Placental pericyte (primary cell): ENCODE results near the gene SCLY. TPM values are rescaled to one million over a fixed set of nuclear protein-coding genes. Genes with fewer than 3 reads are reported as not detected.

Source experiments
- small RNA-seq: library from RNA; depleted of rRNA; stranded (forward); fragments of <200 nt; gene quantifications from one replicate; pipeline ENCODE3, GENCODE V24; 2012; ENCODE audit warnings: low replicate concordance
- total RNA-seq: library from RNA; depleted of rRNA; stranded (reverse); fragments of >200 nt; gene quantifications from 2 replicates; pipeline ENCODE4 v1.2.3, GENCODE V29; 2012

Gene SCLY
- total RNA-seq = 11.4 and 19.6 TPM in 2 replicates

GRCh38 chr2:238060542-238061314 lies at the start of gene SCLY:
Gene SCLY (plus strand): TSS chr2:238061001. CDS start chr2:238061055, 54 bp downstream.

GRCh38 chr2:238100049-238100820 lies 39.4 kb downstream of the SCLY start, which contains the start of gene ESPNL:
Gene ESPNL (plus strand): TSS chr2:238100340. CDS start chr2:238100420, 80 bp downstream.

GRCh38 chr2:238138331-238139195 lies 77.8 kb downstream of the SCLY start, which contains the start of gene KLHL30:
Gene KLHL30 (plus strand): TSS chr2:238138668. CDS start chr2:238140755, 2,087 bp downstream.

Small RNA genes within 50 kb of the gene (small RNA-seq; reads per million reads assigned to genes)
- not detected for gene RNU6-1333P

Other genes starting within 250 kb of the SCLY start
- 1.5 and 13.2 TPM in 2 replicates for gene RAMP1, start 201.4 kb upstream of the SCLY start, total RNA-seq
- 38.7 and 52.0 TPM in 2 replicates for gene UBE2F, start 94.0 kb upstream of the SCLY start, total RNA-seq
- gene ESPNL, start 39.3 kb downstream of the SCLY start, total RNA-seq = 0.57 and 2.6 TPM in 2 replicates
- 0.43 and 1.1 TPM in 2 replicates for gene KLHL30, start 77.7 kb downstream of the SCLY start, total RNA-seq
- 2.4 and 7.3 TPM in 2 replicates for gene ERFE, start 98.0 kb downstream of the SCLY start, total RNA-seq
- gene ILKAP, start 142.7 kb downstream of the SCLY start, total RNA-seq = 20.6 and 21.2 TPM in 2 replicates
- gene HES6, start 179.0 kb downstream of the SCLY start, total RNA-seq = 3.9 and 9.6 TPM in 2 replicates
- 5.9 and 9.4 TPM in 2 replicates for gene PER2, start 227.6 kb downstream of the SCLY start, total RNA-seq